ENCODE results near the gene DYSF. TPM values are rescaled to one million over a fixed set of nuclear protein-coding genes. Genes with fewer than 3 reads are reported as not detected.
A peak's percentile ranks its signal among the peaks of the same experiment; 100 is the strongest.

DYSF gene
- total and polyA plus RNA-seq, 7 donors = 38.3 to 208 (median 109) TPM

- Histone ChIP-seq H3K27me3 (ENCODE audit: insufficient read depth in 3 of 3, low read length in 2 of 3) (no peaks in the 10 kb centered on the region), H3K9me3 (no peaks in the 10 kb centered on the region), H3K4me3 (no peak overlapping the region), H3K27ac (no peak overlapping the region), H3K36me3 (ENCODE audit: insufficient read depth in 1 of 2, low read depth in 1 of 2) (peaks cover 2 to 85% of the 10 kb centered on the region in 2 donors), H3K4me1 (no peaks in the 10 kb centered on the region)
- WGBS, 3 donors = 80 to 90% (median 84%) methylated on average over 3 of the region's 3 CpGs
- intact Hi-C loops (cut with DNase I) = no loop called here
- DNase-seq (no peak), ATAC-seq (peak in 1 of 4 donors; percentile 11)
- no peak for TF ChIP-seq CTCF (IDR thresholded peaks at IDR 0.05)
Observed at GRCh38 chr2:71538241-71538640, 84.9 kb downstream of the DYSF start.

DNA sequence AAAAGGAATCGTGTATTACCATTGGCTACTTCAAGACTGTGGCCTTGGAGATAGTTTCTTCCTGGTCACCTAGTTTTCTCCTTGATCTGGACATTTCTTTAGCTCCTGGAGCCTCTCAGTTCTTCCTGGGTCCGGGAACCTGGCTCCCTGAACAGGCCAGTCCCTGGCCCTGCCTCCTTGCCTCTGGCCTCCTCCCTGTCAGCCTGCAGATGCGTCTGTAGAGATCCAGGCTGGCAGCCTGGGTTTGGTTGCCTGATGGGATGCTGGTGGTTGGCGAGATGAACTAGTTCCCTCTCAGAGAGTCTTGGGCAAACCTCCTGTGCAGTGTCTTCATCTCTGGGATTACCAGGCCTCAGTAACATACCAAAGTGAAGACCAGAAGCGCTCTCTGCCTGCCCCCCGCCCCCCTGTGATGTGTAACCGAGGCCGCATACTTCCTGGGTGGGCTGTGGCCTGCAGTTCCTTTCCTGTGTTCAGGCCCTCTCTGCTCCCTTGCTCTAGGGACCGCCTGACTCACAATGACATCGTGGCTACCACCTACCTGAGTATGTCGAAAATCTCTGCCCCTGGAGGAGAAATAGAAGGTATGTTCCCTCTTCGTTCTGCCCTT is 85.4 kb downstream of the DYSF start:
- TF ChIP-seq CTCF (IDR thresholded peaks at IDR 0.05) = no peak
- Histone ChIP-seq H3K4me3 (no peak overlapping the region), H3K9me3 (no peaks in the 10 kb centered on the region), H3K4me1 (no peaks in the 10 kb centered on the region), H3K27ac (no peak overlapping the region), H3K36me3 (ENCODE audit: insufficient read depth in 1 of 2, low read depth in 1 of 2) (peaks cover 2 to 80% of the 10 kb centered on the region in 2 donors), H3K27me3 (ENCODE audit: insufficient read depth in 3 of 3, low read length in 2 of 3) (no peaks in the 10 kb centered on the region)
- intact Hi-C loops (cut with DNase I) = no loop called here
- 85 to 88% (median 87%) methylated on average over 12 of the region's 12 CpGs for WGBS, 3 donors
- no peak for DNase-seq
- ATAC-seq = peak in 1 of 4 donors; percentile 20

DNA sequence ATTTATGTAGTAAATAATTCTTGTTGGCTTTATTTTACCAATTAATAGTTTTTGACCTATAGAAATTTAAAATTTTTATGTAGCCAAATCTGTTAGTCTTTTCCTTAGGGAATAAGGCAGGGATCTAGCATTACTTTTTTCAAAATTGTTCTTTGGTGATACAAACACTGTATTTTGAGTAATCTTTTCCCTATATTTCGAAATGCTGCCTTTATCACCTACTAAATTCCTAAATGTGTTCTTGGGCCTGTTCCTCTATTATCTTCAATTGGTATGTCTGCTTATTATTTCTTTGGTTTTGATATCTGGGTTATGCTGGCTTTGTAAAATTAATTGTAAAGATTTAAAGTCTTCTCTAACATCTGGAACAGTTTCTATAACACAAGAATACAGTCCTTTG is 87.5 kb downstream of the DYSF start:
- TF ChIP-seq CTCF (IDR thresholded peaks at IDR 0.05) = no peak
- Histone ChIP-seq H3K9me3 (no peaks in the 10 kb centered on the region), H3K4me1 (peaks cover 5% of the 10 kb centered on the region), H3K27ac (no peak overlapping the region), H3K36me3 (ENCODE audit: insufficient read depth in 1 of 2, low read depth in 1 of 2) (peaks cover 2 to 60% of the 10 kb centered on the region in 2 donors), H3K4me3 (no peak overlapping the region), H3K27me3 (ENCODE audit: insufficient read depth in 3 of 3, low read length in 2 of 3) (no peaks in the 10 kb centered on the region)
- 91 to 100% (median 96%) methylated on average over 1 of the region's 1 CpG for WGBS, 3 donors
- DNase-seq (no peak), ATAC-seq (no peak)
- intact Hi-C loops (cut with DNase I) = loop anchor here in 1 of 2 donors (10.0 kb wide), 1 partner anchor 1034 kb away; no protein-coding TSS in a partner anchor

- intact Hi-C loops (cut with DNase I) = loop anchor here (5.0 to 10.0 kb wide), 6 partner anchors 252 to 1032 kb away; no protein-coding TSS in a partner anchor
- no peaks in the 10 kb centered on the region for H3K9me3 ChIP-seq
- 54 to 67% (median 65%) methylated on average over 9 of the region's 9 CpGs for WGBS, 3 donors
- H3K36me3 ChIP-seq (ENCODE audit: insufficient read depth in 1 of 2, low read depth in 1 of 2) = peaks cover 2 to 37% of the 10 kb centered on the region in 2 donors
- ATAC-seq = peak in 3 of 4 donors; percentile 10 to 38 (median 26)
- TF ChIP-seq CTCF (IDR thresholded peaks at IDR 0.05) = no peak
- H3K27me3 ChIP-seq (ENCODE audit: insufficient read depth in 3 of 3, low read length in 2 of 3) = no peaks in the 10 kb centered on the region
- H3K4me3 ChIP-seq = peak overlapping the region; percentile 22
- H3K27ac ChIP-seq = peak overlapping the region; percentile 55
- peaks cover 5% of the 10 kb centered on the region for H3K4me1 ChIP-seq
- DNase-seq = peak in 1 of 2 donors; percentile 35
Observed at GRCh38 chr2:71544919-71545571, 91.7 kb downstream of the DYSF start.

All from psoas muscle (tissue), 8 donors.